PC-9 (cell line): ENCODE results near the gene KRTAP12-2. TPM values are rescaled to one million over a fixed set of nuclear protein-coding genes. Genes with fewer than 3 reads are reported as not detected.
"Not testable (repeated sequence)": the region's sequence is repeated elsewhere in the genome, so short reads cannot be mapped to it uniquely, and the experiment has no call there.

Source experiments
- BruUV-seq: library from RNA; stranded (reverse); fragments of 400-500 nt; replicated peaks from 2 replicates; lab custom pipeline; 2021; lab: Mats Ljungman, UMichigan
- CTCF ChIA-PET: fragments of 300-600 bp; sonication (Branson Sonifier 250); formaldehyde crosslinking; loops from one replicate; lab custom pipeline; 2022; ENCODE audit warnings: antibody characterized with exemption; lab: Charles Lee
- POLR2A ChIA-PET: fragments of 300-600 bp; sonication (Branson Sonifier 250); formaldehyde crosslinking; loops from one replicate; lab custom pipeline; 2022; ENCODE audit warnings: antibody characterized with exemption; ENCODE audit not compliant: unreplicated experiment; lab: Charles Lee
- DNase-seq, 2 experiments: peaks; one replicate each; pipeline versions ENCODE4 v3.0.0 to v3.0.0-alpha.2; 2015 to 2022; ENCODE audit warnings: mixed read lengths in 1 of 2
- H2AFZ ChIP-seq: fragments of 200-600 bp; sonication (generic); 2 replicates; pipeline ENCODE4 v1.8.1; 2017; ENCODE audit warnings: antibody characterized with exemption
- H3F3A ChIP-seq: fragments of 200-600 bp; sonication (generic); 2 replicates; pipeline ENCODE4 v1.8.1; 2017; ENCODE audit warnings: antibody characterized with exemption, mild to moderate bottlenecking, low read depth; ENCODE audit not compliant: insufficient read depth
- H3K27ac ChIP-seq: fragments of 200-600 bp; sonication (generic); 2 replicates; pipeline ENCODE4 v1.6.1; 2016; ENCODE audit warnings: mixed run types
- H3K27me3 ChIP-seq: fragments of 200-600 bp; sonication (generic); 2 replicates; pipeline ENCODE4 v1.6.1; 2016; ENCODE audit warnings: low read depth, mixed run types; ENCODE audit not compliant: insufficient read depth
- H3K36me3 ChIP-seq: fragments of 200-600 bp; sonication (generic); 2 replicates; pipeline ENCODE4 v1.6.1; 2016; ENCODE audit warnings: low read depth, mixed run types
- H3K4me1 ChIP-seq: fragments of 200-600 bp; sonication (generic); replicated peaks from 2 replicates; pipeline ENCODE4 v1.6.1; 2016; ENCODE audit warnings: mixed run types; ENCODE audit not compliant: insufficient read depth
- H3K4me2 ChIP-seq: fragments of 200-600 bp; sonication (generic); 2 replicates; pipeline ENCODE4 v1.6.1; 2017; ENCODE audit warnings: mixed run types
- H3K4me3 ChIP-seq: fragments of 200-600 bp; sonication (generic); 2 replicates; pipeline ENCODE4 v1.6.1; 2016; ENCODE audit warnings: mixed run types
- H3K79me2 ChIP-seq: fragments of 200-600 bp; sonication (generic); 2 replicates; pipeline ENCODE4 v1.6.1; 2017; ENCODE audit warnings: low read depth, mixed run types
- H3K9me2 ChIP-seq: fragments of 200-600 bp; sonication (generic); 2 replicates; pipeline ENCODE4 v1.8.1; 2017; ENCODE audit warnings: mild to moderate bottlenecking; ENCODE audit not compliant: insufficient read depth
- H3K9me3 ChIP-seq: fragments of 200-600 bp; sonication (generic); 2 replicates; pipeline ENCODE4 v1.8.1; 2016; ENCODE audit warnings: low read depth; ENCODE audit not compliant: insufficient read depth
- H4K20me1 ChIP-seq: fragments of 200-600 bp; sonication (generic); 2 replicates; pipeline ENCODE4 v1.8.1; 2017; ENCODE audit not compliant: insufficient read depth
- CTCF ChIP-seq: fragments of 200-600 bp; sonication (generic); conservative IDR thresholded peaks from 2 replicates; pipeline ENCODE4 v1.6.1; 2017; ENCODE audit warnings: mixed run types, antibody characterized with exemption, mild to moderate bottlenecking, moderate library complexity
- EZH2 ChIP-seq: fragments of 200-600 bp; sonication (generic); IDR thresholded peaks from 2 replicates; pipeline ENCODE4 v1.8.0; 2017; ENCODE audit warnings: antibody characterized with exemption, low read depth
- intact Hi-C: fragments of 100-400 bp; cut with micrococcal nuclease; formaldehyde crosslinking; loops from one replicate; pipeline ENCODE4 v1.10.0; 2022; ENCODE audit not compliant: unreplicated experiment
- total RNA-seq: library from RNA; stranded (reverse); gene quantifications from 2 replicates; pipeline ENCODE4 v1.2.3, GENCODE V29; 2021

Gene KRTAP12-2
- total RNA-seq, 1 experiment from 2014 or later, result not detected

GRCh38 chr21:44630440-44630839 is 36.3 kb downstream of the KRTAP12-2 start:
- intact Hi-C loops, result no loop called here
- POLR2A ChIA-PET, result no interaction called here
- Histone ChIP-seq H2AFZ (no peak overlapping the region), H3K36me3 (no peaks in the 10 kb centered on the region), H3K27ac (no peak overlapping the region), H3K27me3 (peaks cover 38% of the 10 kb centered on the region), H3K9me3 (no peaks in the 10 kb centered on the region), H3K4me2 (no peak overlapping the region), H3K4me3 (no peak overlapping the region), H3K9me2 (no peaks in the 10 kb centered on the region), H4K20me1 (no peaks in the 10 kb centered on the region), H3F3A (no peaks in the 10 kb centered on the region), H3K4me1 (no peaks in the 10 kb centered on the region), H3K79me2 (no peaks in the 10 kb centered on the region)
- BruUV-seq, result no TSS peak
- CTCF ChIA-PET, result no interaction called here
- DNase-seq, result no peak
- TF ChIP-seq CTCF (no peak), EZH2 (no peak)

DNA sequence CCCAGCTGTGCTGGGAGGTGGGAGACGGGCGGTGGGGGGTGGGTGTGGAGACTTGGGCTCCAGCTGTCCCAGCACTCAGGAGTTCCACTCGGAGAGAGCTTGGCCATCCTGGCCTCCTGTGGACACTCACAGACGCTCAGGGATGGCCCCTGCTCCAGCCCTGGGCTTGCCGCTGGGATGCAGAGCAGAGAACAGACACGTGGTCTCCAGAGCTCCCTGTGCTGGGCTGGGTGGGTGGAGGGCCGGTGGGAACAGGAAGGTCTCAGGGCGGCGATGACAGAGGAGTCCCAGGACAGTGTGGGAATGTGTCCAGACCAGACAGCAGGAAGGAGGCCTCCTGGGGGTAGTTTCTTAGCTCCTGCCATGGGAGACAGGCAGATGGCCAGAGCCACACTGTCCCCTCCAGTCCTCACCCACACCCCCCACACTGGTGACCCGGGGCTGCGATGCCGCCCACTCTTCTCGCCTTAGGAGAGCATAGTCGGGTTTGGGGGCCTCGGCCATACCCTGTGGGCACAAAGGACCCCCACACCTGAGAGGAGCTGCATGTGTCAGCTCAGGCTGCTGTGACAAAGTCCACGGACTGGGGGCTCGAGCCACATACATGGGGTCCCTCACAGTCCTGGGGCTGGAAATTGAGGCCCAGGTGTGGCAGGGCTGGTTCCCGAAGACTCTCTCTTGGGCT is 37.9 kb downstream of the KRTAP12-2 start:
- H3K4me3 ChIP-seq, result no peak overlapping the region
- H4K20me1 ChIP-seq, result no peaks in the 10 kb centered on the region
- no TSS peak for BruUV-seq
- H3K4me1 ChIP-seq, result no peaks in the 10 kb centered on the region
- H3K9me3 ChIP-seq, result no peaks in the 10 kb centered on the region
- H3F3A ChIP-seq, result no peaks in the 10 kb centered on the region
- POLR2A ChIA-PET, result no interaction called here
- H3K27ac ChIP-seq, result no peak overlapping the region
- H3K4me2 ChIP-seq, result no peak overlapping the region
- H3K79me2 ChIP-seq, result no peaks in the 10 kb centered on the region
- H3K36me3 ChIP-seq, result no peaks in the 10 kb centered on the region
- no peak overlapping the region for H2AFZ ChIP-seq
- H3K9me2 ChIP-seq, result no peaks in the 10 kb centered on the region
- no peak for DNase-seq
- intact Hi-C loops, result no loop called here
- H3K27me3 ChIP-seq, result peaks cover 31% of the 10 kb centered on the region
- CTCF ChIA-PET, result no interaction called here
- no peak for TF ChIP-seq EZH2
- no peak for TF ChIP-seq CTCF

- H4K20me1 ChIP-seq, H3K4me2 ChIP-seq, POLR2A ChIA-PET, CTCF ChIA-PET, H3K4me3 ChIP-seq, H3F3A ChIP-seq, H2AFZ ChIP-seq, BruUV-seq, H3K27ac ChIP-seq, H3K9me3 ChIP-seq, H3K4me1 ChIP-seq, DNase-seq, intact Hi-C loops, H3K9me2 ChIP-seq, H3K79me2 ChIP-seq, H3K36me3 ChIP-seq: not testable (repeated sequence)
- peaks cover 31% of the 10 kb centered on the region for H3K27me3 ChIP-seq
These were observed 38.9 kb downstream of the KRTAP12-2 start for GRCh38 chr21:44627831-44628233.

GRCh38 chr21:44627181-44627822 is 39.4 kb downstream of the KRTAP12-2 start:
- H3K27ac ChIP-seq, BruUV-seq, H4K20me1 ChIP-seq, H3K9me2 ChIP-seq, H3K4me1 ChIP-seq, H3K36me3 ChIP-seq, DNase-seq, intact Hi-C loops, POLR2A ChIA-PET, CTCF ChIA-PET, H3F3A ChIP-seq, H2AFZ ChIP-seq, H3K9me3 ChIP-seq, H3K79me2 ChIP-seq, H3K4me3 ChIP-seq, H3K4me2 ChIP-seq: not testable (repeated sequence)
- peaks cover 31% of the 10 kb centered on the region for H3K27me3 ChIP-seq
